ENCODE data around the gene CFAP99.

- no peak for TF ChIP-seq POLR2A (IDR thresholded peaks at IDR 0.05)
- TF ChIP-seq CTCF (IDR thresholded peaks at IDR 0.05): no peak
- TF ChIP-seq POLR2AphosphoS5 (IDR thresholded peaks at IDR 0.05): no peak
Observed at GRCh38 chr4:2428496-2429213, 9.9 kb downstream of the CFAP99 start.

All from stomach (tissue), 4 donors.